Stimulated activated CD8-positive, alpha-beta memory T cell treated with anti-CD3 and anti-CD28 coated beads, Interleukin-12 subunit alpha, Interleukin-12 subunit beta, amount 100 ng/mL, for 24 hours (primary cell): ENCODE data around the gene TMEM132D.

Source experiments
- DNase-seq: peaks from one replicate; pipeline ENCODE4 v3.0.0-alpha.2; 2020; ENCODE audit errors: extremely low read depth

The TMEM132D gene

DNA sequence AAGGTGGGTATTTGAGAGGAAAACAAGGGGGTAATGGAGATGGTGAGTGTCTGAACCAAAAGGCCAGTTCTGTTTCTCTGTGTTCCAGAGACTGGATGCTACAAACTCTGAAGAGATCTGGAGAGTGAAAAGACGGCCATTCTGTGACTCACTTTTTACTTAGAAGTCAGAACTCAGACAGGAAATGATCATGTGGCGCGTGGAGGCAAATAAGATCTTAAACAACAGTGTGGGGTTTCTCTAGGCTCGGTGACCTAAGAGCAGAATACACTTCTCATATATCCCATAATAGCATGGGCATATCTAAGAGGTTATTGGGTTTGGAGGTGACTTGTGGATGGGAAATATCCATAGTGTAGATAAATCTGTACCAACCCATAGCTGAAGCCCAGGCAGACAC lies 463.5 kb downstream of the TMEM132D start:
- no peak for DNase-seq

DNA sequence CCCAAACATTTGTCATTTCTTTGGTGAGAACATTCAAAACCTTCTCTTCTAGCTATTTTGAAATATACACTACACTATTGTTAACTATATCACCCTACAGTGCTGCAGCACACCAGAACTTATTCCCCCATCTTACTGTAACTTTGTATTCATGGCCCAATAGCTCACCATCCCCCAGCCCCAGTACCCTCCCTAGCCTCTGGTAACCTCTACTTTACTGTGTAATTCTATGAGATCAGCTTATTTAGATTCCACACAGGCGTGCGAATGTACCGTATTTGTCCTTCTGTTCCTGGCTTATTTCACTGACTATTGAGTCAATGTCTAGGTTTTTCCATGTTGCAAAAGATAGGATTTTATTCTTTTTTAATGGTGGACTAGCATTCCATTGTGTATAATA lies 469.0 kb downstream of the TMEM132D start:
- DNase-seq = no peak

DNA sequence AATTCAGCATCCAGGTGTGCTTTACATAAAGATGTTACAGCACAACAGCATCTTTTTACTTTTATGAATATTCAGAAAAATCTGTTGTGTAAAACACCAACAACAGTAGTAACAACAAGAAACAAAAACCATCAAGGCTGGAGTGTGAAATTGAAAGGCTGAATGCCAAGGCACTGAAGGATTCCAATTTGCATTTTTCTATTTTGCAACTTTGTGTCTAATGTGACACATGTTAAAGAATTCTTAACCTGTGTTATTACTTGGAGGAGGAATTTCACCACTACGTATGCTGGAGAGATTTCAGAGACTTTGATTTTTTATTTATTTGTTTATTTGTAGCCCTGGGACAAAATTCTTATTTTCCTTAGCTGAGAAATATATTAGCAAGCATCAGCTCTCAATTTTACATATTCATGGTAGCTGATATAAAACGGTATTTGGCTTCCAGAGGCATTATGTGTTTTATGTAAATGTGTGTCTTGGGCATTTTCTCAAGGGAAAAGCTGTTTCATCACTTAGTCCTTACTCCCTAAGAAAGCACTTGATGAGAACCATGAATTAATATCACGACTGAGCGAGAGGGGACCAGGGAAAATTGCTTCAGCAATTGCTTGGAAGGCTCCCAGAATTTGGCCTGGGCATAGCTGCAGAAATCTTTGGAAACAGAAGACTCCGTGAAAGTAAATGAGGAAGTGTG lies 475.4 kb downstream of the TMEM132D start:
- no peak for DNase-seq

DNA sequence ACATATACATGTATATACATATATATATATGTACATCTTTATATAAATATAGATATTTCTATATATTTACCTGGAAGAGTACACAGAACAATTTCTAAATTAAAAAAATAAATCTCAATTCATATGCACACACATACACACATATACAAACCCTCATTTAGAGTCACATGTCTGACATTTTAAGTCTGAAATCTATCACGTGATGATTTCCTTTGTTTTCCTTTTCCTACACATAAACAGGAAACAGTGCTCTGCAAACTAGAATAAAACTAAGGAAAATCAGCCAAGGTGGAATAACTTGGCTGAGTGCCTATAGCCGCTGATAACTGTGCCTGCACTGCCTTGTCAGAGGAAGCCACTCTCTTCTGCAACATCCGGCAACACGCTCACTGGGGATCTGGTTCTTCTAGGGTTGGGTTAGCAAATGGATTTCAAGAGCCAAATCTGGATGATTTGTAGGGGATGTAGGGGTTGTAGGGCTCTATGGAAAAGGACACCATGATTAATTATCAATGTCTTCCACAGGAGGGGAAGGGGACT lies 480.7 kb downstream of the TMEM132D start:
- DNase-seq = no peak

DNA sequence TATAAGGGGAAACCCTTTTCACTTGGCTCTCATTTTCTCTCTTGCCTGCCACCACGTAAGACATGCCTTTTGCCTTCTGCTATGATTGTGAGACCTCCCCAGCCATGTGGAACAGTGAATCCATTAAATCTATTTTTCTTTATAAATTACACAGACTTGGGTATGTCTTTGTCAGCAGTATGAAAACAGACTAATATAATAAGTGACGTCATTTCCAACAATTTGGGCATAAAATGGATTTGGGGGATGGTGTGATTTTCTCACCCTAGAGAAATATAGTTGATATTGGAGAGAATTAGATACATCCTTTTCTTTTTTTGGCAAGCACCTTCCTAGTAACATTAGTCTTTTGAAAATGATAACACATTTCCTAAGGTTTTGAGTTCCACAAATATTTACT lies 490.5 kb downstream of the TMEM132D start:
- DNase-seq = no peak

DNA sequence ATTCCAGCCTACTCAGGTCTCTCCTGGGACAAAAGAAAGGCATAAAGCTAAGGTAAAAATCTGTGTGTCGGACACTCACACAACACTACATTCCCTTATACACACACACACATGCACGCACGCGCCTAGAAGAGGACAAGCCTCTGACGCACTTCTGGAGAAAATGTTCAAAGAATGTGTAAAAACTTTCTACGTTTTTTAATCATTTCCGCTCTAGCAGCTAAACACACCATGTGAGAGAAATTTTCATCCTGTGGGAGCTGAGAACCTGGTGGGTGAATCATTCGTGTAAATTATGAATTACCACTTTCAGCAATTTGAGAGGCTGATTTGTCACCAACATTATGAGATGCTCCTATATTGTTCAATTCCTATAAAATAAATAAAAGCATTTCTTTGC lies 494.5 kb downstream of the TMEM132D start:
- DNase-seq = no peak

DNA sequence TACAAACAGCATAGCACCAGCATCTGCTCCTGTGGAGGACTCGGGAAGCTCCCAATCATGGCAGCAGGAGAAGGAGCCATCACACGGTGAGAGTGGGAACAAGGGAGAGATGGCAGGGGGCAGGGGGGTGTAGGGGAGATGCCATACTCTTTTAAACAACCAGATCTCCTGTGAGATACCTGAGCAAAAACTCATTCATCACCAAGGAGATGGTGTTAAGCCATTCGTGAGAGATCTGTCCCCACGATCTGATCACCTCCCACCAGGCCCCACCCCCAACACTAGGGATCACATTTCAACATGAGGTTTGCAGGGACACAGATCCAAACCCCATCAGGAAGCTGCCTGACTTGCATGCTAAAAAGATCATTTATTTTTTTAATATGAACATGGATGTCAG lies 499.3 kb downstream of the TMEM132D start:
- DNase-seq = no peak

DNA sequence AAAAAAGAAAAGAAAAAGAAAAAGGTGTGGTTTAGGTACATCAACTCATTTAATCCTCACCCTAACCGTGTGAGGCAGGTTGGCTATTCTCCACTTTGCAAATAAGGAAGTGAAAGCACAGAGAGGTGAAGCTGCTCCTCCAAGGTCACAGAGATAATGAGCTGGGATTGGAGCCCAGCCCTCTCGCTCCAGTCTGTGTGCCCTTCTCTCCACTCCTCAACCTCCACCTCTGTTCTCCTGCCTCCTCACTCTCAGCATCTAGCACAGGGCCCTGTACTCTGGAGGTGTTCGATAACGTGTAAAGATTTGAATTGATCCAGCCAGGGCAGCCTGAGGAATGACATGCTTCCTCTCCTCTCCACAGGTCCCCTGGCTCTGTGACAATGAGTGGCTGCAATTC lies 502.3 kb downstream of the TMEM132D start:
- DNase-seq = no peak

DNA sequence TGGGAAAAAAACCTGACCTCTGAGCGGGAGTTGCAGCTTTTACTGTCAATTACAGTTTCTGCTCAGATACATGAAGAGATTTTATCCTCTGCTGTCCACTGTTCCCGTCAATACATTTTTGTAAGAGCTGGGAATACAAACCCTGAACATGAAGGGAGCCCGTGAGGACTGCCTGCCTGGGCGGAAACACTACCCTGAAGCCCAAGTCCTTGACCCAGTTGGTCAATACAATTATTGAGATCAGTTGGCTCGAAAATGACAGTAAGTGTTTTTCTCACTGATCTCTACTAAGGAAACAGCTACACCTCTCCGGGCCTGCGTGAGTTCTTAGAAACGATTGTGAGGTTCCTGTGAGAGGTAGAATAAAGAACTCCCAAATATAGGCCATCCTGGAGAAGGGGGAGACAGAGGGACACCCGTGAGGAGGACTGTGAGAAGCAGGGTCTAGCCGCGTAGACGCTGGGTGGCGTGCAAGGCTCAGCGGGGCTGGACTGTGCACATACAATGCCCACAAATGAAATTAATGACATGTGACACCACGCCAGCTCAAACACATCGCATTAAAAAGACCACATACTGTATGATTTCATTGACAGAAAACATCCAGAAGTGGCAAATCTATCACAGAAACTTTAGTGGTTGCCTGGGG lies 509.5 kb downstream of the TMEM132D start:
- DNase-seq = no peak

GRCh38 chr12:129393357-129393937 lies 510.4 kb downstream of the TMEM132D start:
- no peak for DNase-seq

DNA sequence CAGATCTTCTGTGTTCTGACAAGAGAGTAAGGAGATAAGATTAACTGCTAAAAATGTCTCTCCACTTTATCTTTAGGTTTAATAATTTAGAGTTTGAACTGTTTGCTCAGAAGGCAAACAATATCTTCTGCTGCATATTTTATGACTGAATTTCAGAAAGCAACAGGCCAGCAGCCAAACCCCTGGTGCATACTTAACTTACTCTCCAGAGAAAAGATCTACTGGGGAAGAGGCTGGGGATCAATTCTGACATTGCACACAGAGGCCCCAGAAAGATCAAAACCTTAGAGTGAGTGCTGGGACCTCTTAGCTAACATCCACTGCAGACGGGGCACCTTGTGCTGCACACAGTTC lies 518.2 kb downstream of the TMEM132D start:
- DNase-seq = no peak

- no peak for DNase-seq
These were observed 519.9 kb downstream of the TMEM132D start for GRCh38 chr12:129383956-129384355.

DNA sequence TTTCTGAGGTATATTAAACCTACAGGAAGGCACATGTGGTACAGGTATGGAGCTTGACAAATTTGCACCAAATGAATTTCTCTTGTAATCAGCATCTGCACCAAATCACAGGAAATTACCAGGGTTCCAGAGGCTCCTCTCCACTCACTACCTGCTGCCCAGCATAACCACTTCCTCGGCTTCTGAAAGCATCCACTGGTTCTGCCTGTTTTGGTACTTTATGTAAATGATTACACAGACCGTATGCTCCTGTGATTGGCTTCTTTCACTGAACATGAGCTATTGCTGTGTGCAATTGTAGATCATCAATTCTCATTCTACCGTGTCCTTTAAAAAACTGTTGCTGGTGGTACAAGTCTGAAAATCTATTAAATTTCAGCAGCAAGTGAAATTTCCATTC lies 522.1 kb downstream of the TMEM132D start:
- DNase-seq = no peak

- DNase-seq = no peak
These were observed 524.6 kb downstream of the TMEM132D start for GRCh38 chr12:129379076-129379804.

DNA sequence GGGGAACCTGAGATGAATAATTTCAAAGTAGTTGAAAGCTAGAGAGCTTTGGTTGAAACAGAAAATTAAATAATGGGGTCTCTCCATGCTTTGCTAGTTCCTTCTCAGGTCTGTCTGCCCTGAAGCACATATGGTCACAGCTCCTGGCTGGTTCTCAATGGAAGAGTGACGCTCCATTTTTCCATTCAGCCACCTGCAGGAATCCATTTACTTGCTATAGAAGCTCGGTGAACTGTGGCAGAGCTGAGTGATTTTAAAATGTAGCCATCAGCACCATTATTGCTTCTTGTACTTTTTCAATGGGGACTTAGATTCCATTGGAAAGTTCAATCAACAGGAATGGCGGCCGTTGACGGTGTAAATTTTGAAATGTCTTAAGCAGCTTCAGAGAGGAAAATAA lies 525.3 kb downstream of the TMEM132D start:
- DNase-seq = no peak

DNA sequence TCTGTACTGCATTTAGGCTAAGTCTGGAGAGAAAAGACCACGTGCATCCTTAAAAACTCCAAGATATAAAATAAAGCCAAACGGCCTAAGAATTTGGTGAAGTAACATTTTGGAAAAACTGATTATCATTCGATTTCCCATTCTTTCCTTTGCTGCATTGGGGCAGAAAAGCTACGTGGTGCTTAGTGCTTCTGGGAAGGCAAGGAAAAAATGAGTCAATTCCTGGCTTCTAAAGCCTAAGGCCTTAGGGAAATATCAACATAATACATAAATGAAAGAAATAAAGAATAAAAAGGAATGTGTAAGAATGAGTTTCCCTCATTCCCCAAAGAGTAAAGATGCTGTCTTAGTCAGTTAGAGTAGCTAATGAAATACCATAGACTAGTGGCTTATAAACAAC lies 530.1 kb downstream of the TMEM132D start:
- no peak for DNase-seq

DNA sequence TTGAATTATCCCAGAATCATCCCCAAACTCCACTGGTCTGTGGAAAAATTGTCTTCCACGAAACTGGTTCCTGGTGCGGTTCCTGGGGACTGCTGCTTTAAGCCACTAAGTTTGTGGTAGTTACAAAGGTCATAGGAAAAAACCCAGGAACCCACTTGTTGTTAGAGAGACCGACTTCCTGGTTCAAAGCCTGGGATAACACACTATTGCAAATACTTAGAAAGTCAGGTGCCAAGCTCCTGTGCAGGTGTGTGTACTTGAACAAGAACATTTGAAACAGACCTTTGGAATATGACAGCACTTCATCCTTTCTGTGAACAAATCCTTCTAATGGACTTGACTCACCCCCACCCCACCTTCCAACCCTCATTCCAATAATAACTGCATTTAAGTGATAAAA lies 530.9 kb downstream of the TMEM132D start:
- DNase-seq = no peak

DNA sequence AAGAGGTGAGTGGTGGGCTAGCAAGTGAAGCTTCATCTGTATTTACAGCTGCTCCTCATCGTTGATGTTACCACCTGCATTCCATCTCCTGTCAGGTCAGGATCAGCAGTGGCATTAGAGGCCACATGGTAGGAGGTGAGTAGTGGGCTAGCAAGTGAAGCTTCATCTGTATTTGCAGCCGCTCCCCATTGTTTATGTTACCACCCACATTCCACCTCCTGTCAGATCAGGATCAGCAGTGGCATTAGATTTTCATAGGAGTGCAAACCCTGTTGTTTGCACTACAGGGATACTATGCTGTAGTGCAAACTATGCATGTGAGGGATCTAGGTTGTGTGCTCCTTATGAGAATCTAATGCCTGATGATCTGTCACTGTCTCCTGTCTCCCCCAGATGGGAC lies 531.5 kb downstream of the TMEM132D start:
- DNase-seq = no peak

GRCh38 chr12:129371268-129371667 lies 532.6 kb downstream of the TMEM132D start:
- DNase-seq = no peak

DNA sequence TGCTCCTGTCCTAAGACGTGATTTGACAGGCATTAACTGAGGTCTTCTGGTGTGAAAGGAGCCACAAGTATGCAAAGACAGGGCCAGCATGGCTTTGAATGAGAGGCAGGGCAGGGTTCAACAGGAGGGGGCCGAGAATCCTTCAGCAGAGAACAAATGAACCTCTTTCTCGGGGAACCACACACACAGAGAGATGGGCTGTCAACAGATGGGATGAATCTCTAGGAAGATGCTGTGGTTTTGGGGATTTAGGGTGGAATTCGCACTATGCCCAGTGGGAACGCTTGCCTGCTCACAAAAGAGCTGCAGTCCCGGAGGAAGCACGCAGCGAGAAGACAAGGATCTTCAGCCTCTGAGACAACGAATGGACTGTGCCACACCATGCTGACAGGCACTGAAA lies 537.2 kb downstream of the TMEM132D start:
- DNase-seq = no peak

GRCh38 chr12:129363041-129363440 lies 540.8 kb downstream of the TMEM132D start:
- DNase-seq = no peak

DNA sequence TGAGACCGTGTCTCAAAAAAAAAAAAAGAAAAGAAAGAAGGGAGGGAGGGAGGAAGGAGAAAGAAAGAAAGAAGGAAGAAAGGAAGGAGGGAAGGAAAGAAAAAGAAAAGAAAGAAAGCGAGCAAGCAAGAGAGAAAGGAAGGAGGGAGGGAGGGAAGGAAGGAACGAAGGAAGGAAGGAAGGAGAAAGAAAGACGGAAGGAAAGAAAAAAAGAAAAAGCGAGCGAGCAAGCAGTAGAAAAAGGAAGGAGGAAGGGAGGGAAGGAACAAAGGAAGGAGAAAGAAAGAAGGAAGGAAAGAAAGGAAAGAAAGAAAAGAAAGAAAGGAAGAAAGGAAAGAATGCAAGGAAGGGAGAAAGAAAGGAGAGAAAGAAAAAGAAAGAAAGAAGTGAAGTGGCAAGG lies 546.6 kb downstream of the TMEM132D start:
- DNase-seq = no peak

GRCh38 chr12:129351481-129351880 lies 552.3 kb downstream of the TMEM132D start:
- no peak for DNase-seq
